Loucy (cell line): ENCODE data around the gene HID1.

Source experiments
- CTCF ChIP-seq: fragments of 200-600 bp; sonication (generic); conservative IDR thresholded peaks from 2 replicates; pipeline ENCODE4 v1.5.1; 2014; ENCODE audit warnings: mild to moderate bottlenecking, antibody characterized with exemption, low read length
- EZH2phosphoT487 ChIP-seq: fragments of 200-600 bp; IDR thresholded peaks from 2 replicates; pipeline ENCODE4 v1.6.1; 2018; ENCODE audit warnings: antibody characterized with exemption, mild to moderate bottlenecking, moderate library complexity, borderline replicate concordance

DNA sequence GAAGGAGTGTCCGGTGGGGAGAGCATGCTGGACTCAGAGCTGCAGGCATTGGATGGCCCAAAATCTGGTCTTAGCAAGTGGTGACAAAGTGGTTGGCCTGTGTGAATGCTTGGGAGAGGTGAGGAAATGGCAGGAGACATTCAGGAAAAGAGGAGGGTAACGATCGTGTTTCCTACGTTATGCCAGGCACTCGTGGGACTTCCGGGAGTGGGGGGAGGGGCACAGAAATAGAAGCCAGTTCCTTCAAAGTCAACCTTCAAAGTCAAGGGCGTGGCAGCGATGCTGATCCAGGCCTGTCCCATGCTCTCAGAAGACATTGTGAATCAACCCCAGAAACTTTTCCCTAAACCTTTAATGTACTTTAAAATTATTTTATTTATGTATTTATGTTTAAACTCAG lies 33.0 kb downstream of the HID1 start:
- TF ChIP-seq CTCF (no peak), EZH2phosphoT487 (no peak)
